SHP77 treated with DMSO at 0.1 percent for 48 hours (cell line): Measurements from ENCODE around the gene NDUFA8.
A peak's percentile ranks its signal among the peaks of the same experiment; 100 is the strongest.

Experiments
- DNase-seq: peaks from one replicate; lab custom pipeline; 2025; lab: John Stamatoyannopoulos, UW

NDUFA8 gene

DNA sequence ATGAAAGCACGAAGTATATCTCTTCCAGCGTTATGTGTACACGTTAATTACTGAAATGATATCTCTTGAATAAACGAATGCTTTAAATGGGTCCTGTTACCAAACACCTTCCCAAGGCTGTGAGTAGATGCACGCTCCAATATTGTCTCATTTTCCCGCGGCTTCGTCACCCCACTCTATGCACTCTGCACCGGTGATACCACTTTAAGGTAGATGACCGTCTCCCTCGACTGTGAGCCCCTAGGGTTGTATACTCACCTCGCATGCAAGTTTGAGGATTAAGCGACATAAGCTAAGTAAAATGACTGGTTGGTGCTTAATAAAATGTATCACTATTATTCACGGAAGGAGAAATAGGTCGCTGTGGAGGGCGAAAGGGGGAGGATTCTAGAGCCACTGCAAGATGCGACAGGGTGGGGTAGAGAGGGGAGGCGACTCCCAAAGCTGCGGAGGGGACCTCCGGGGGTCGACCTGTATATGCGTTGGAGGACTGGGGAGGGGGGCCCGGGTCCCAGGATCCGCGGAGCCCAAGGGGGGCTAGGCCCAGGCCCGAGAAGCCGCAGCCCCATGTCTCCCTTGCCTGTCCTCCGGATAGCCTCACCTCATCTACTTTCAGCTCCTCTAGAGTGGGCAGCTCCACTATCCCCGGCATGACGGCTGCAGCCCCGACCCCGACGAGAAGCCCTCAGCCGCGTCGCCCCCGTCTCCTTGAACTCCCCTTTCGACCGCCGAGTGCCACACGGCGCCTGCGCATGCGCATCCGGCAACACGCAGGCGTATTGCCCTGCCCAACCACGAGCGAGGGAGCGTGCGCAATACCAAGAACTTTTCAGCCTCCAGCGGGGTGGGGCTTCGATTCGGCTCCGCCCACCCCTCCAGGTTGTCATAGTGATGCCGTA lies at the start of gene NDUFA8, which contains the start of gene MORN5:
TSS of gene NDUFA8 (minus strand) at position 754 of the 899 bp plus-strand sequence. CDS start at position 652, 102 bp downstream.
TSS of gene MORN5 (plus strand) at position 883 of the 899 bp plus-strand sequence. CDS start 65 bp downstream, outside the sequence.
- peak; percentile 90 for DNase-seq

DNA sequence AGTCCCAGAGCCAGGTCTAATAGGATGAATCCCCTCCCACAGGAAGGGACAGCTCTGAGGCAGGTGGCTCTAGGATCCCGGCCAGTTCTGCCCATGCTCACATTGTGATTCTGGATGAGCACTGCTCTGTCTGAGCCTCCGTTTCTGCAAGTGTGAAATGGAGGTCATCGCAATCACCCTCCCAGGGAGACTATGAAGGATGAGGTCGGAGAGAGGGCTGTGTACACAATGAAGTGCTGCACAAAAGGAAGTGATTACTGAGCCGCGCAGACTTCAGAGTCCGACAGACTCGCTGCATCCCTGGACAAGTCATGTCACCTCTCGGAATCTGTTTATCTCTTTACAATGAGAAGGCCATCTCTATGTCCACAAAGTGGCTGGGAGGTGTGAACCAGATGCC lies 47.5 kb upstream of the NDUFA8 start:
- no peak for DNase-seq

DNA sequence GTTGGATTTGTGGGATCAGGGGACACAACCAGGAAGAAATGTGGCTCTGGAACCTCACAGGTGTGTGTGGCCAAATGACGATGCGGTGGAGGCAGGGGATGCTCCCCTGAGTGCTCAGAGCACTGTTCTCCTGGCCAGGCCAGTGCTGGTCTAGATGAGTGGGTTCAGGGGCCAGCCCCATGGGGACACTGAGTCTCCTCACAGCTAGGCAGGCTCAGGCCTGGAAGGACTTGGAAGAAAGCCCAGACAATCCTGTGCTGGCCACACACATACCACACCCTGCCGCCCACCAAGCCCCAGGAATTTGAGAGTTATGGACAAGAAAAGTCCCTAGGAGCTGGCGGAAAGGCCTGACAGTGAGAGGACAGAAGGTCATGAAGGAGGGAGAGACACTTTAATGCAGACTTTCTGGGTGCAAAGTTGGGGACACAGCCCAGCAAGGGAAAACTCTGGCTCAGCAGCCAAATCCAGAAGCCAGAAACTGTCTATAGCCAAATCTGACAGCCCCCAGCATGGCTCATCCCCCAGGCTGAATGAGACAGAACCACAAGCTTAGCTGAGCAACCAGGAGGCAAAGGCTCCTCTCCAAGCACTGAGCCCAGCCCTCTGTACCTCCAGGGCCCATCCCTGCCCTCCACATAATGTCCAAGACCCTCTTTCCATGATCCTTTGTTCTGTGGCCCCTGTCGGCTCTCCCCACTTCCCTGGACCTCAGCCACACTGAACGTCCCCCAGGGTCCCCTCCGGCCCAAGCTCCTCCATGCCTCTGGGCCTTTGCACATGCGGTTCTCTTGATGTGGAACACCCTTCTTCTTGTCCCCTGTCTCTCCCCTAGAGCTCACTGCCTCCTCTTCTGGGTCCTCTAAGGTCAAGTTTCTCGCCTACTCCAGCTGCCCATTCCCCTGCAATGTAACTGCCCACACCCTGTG lies 46.8 kb upstream of the NDUFA8 start:
- DNase-seq: no peak

DNA sequence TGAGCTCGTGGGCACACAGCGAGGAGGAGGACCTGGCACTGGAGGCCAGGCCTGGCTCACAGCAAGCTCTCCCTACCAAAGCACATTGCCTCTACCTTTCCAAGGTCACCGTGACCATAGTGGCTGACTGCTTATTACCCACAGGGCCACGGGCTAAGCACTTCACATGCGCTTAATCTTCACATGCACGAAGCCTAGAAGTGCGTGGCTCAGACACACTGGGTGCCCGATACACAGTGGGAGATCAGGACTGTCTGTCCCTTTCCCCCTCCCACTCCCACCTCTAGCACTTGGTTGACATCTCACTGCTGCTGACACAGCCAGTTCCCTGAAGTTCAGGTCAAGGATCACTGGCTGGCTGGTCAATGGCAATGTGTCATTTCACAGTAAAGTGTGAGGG lies 45.6 kb upstream of the NDUFA8 start:
- DNase-seq: no peak

DNA sequence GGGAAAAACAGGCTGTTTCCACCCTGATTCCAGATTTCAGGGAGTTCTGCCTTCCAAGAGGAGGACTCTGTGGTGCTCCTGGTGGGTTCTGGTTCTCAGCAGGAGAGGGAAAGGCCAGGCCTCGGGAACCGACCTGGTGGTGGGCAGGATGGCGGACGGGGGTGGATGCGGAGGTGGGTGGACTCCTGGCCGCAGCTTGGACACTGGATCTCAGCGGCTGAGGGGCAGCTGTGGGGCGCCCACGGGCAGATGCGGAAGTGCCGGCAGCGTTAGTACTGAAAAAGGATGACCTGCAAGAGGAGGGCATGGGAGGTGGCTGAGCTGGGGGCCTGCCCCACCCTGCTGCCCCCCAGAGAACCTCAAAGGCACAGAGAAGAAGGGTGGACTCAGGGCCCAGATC lies 44.9 kb upstream of the NDUFA8 start:
- DNase-seq: no peak

DNA sequence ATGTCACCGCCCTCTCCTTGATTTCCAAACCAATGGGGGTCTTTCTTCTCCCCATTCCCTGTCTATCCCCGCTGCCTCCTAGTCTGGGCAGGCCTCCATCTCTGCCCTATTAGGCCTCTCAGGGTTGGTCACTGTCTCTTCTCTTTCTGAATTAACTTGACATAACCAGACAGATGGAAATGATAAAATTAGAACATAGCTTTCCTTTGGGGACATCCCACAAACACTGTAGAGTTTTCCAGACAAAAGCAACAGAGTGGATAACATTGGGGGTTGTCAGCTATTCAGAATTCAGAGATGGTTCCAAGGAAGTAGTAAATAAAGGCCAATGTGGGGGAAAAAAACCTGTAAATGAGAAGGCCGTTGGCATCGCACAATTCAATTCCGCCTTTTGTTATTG lies 44.5 kb upstream of the NDUFA8 start:
- no peak for DNase-seq

DNA sequence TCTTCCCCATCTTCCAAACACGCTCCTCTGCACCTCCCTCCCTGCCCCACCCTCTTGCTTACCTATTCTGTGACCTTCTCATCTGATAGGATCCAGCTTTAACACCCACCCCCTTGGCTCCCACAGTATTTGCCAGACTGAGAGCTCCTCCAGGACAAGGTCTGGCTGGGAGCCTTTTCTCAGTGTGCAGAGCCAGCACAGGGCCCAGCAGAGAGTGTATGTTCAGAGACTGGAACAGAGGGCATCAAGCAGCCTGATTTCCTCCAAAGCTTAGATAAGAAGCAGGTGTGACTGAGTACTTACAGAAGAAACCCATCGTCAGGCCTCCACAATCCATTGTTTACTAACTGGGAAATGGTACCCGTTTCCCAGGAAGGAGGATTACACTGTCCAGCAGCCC lies 42.5 kb upstream of the NDUFA8 start:
- no peak for DNase-seq

DNA sequence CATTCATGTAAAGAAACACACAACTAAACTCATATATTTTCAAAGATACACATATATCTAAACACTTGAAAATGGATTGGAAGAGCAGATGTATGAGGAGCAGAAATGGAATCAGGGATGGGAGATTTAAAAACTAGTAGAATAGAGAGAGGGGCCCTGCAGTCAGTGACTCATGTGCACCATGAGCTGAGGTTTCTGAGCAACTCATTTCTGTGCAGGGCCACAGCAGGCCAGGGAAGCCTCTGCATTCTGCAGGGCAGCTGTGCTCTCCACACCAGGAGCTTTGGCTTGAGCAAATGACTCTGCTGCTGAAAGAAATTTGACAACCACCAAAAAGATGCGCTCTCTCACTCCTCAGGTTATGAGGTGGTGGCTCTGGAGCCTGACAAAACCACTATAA lies 42.1 kb upstream of the NDUFA8 start:
- DNase-seq: no peak

DNA sequence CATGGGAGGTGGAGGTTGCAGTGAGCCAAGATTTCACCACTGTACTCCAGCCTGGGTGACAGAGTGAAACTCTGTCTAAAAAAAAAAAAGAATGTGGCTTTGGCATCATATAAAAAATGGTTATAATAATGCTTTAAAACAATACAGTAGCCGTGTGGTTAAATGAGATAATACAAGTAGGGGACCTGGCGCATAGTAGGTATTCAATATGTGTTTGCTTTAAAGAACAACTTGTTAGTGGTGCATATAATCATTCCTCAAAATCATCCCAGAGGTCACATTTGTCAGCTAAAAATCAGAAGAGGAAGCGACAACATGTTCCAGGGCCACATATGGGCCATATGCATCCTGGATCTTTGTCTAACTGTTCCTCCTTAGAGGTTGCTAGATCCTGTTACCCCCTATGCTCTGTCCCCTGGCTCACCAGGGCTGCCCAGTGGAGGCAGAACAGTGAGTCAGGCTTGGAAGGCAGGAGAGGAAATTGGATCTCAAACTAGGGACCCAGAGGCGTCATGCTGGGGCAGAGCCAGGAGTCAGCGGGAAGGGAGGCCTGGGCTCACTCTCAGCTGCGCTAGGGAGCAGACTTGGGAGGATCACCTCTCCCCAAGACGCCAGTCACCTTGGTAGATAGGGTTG lies 41.5 kb upstream of the NDUFA8 start:
- DNase-seq: no peak

DNA sequence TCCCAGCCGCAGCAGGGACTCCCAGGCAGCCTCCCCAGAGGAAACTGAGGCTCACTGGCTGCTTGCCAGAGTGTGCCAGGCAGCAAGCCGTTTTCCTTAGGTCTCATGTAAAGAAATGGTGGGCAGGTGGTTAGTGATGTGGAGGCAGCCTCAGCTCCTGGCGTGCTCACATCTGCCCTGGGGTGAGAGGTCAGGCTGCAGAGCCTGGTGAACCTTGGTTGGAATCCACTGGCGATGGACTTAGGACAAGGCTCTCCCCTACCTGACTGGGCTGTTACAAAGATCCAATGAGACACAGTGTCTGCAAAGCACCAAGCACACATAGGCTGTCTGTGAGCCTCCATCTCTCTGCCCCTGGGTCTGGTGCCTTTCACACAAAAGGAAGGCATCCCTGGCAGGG lies 38.3 kb upstream of the NDUFA8 start:
- no peak for DNase-seq

DNA sequence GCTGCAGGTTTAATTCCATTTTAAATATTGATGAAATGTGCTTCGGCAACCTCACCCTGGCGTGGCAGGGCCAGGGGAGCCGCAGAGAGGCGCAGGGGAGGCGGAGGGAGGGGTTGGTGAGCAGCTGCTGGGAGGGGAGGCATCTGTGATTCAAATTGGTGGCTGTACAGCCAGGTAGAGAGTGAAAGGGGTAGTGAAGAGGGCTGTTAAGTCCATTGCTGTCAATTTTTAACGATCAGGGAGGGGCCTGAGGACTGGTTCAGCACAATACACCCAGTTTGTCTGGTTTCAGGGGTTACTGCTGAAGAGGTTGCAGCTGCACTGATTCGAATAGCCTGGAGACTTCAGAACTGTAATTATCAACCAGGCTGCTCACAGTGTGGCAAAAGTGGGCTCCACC lies 37.8 kb upstream of the NDUFA8 start:
- DNase-seq: peak; percentile 53

DNA sequence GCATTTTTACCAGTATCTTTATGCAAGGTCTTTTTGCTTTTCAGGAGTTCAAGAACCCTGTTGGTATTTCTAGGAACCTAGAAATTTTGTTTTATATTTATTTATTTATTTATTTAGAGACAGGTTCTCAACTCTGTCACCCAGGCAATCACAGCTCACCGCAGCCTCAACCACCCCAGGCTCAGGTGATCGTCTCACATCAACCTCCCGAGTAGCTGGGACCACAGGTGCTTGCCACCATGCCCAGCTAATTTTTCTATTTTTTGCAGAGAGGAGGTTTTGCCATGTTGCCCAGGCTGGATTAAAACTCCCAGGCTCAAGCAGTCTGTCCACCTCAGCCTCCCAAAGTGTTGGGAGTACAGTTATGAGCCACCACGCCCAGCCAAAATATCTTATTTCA lies 36.3 kb upstream of the NDUFA8 start:
- DNase-seq: no peak

DNA sequence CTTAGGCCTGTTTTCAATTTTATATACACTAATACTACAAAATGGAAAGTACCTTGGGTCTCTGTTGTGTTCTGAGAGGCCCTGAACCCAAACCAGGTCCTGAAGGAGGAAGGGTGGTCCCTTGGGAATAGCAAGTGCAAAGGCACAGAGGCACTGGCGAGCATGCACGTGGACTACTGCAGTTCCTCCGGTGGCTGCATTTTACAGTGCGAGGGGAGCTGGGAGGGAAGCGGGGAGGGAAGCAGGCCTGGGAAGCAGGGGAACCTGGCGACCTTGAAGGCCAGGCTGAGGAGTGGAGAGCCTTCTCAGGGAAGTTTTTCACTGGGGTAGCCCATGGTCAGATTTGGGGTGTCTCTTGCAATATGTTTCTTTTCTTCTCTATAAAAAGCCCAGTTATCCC lies 34.1 kb upstream of the NDUFA8 start:
- DNase-seq: no peak

DNA sequence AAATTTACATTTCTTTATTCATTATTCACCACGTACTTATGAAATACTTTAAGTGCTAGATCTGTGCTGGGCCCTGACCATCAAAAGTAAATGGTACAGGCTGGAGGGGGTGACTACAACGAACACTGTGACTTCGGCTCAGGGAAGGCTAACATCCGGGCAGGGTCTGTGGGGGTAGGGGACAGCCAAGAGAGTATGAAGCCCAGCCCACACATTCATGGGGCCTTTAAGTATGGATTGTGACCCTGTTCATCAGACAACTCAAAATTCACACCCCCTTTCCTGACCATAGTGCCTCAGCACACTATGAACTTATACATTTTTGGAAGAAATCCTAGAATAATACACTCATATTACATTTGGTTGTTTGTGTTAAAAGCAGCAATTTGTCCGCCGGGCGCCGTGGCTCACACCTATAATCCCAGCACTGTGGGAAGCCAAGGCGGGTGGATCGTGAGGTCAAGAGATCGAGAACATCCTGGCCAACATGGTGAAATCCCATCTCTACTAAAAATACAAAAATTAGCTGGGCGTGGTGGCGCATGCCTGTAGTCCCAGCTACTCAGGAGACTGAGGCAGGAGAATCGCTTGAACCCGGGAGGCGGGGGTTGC lies 33.4 kb upstream of the NDUFA8 start:
- DNase-seq: no peak

DNA sequence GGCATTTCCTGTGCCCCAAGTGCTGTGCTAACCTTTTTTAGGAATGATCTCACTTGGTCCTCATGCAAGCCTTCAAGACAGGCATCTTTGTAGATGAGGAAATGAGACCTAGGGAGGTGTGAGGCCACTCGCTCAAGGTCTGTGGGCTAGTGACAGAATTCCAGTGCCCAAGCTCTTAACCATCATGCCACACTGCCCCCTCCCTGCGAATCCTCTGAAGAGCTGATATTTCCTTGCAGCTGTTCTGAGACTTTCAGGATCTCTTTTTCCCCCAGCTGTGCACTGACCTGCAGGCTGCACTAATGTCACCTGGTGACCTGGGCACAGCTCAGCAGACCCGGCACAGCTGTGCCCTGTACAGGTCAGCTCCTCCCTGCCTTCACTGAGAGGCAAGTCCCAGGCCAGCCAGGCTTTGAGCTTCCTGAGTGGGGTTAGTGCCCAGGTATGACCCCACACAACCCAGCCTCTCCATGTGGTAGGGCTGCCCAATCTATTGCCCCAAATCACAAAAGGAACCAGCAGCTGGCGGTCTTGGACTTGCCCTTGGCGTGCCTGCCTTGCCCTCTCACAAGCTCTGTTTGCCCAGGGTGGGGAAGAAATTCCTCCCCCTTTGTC lies 32.8 kb upstream of the NDUFA8 start:
- no peak for DNase-seq

DNA sequence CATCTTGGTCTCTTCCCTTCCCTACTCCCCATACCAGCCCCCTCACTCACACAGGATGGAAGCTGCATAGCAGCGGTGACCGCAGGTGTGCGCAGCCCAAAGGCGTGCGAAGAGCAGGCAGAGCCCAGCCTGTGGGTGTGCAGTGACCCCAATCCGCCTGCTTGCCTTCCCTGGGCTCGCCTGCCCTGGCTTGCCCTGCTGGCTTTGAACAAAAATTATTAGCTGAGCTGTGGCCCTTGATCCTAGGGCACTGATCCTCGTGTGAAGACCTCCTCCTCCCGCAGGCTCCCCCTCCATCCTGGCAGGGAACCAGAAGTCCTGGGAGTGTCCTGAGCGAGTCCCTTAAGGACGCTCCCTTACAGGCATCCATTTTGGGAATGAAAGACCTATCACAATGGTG lies 32.0 kb upstream of the NDUFA8 start:
- DNase-seq: no peak

DNA sequence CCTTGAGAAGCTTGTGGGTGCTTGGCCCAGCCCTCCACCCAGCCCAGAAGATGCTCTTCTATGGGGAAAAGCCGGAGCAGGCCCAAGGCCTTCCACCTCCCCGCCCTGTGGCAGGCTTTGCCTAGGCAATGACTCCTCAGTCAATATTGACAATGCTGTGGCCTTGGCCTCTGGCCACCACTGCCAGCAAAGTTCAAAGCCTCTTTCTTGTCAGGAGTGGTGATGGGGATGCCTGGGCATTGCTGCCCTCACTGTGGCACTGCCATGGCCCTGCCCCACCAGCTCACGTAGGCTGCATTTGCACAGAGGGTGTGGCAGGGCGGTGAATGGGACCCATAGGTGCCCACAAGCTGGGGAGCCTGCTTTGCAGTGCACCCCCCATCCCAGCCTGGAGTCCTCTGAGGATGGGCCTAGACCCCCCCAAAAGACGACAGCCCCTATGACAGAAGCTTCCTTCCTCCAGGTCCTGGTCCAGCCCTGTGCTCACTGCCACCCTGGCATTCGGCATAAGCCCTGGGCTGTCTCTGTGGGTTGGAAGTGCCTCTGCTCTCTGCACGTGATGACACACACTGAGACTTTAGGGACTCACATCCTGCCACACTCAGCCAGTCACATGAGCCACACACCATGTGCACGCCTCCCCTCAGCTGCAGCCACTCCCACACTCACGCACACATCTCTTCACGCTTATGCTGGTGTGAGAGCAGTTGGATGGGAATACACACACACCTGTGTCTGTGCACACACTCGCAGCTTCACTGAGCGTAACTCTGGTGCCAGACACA lies 31.2 kb upstream of the NDUFA8 start:
- peak; percentile 24 for DNase-seq

DNA sequence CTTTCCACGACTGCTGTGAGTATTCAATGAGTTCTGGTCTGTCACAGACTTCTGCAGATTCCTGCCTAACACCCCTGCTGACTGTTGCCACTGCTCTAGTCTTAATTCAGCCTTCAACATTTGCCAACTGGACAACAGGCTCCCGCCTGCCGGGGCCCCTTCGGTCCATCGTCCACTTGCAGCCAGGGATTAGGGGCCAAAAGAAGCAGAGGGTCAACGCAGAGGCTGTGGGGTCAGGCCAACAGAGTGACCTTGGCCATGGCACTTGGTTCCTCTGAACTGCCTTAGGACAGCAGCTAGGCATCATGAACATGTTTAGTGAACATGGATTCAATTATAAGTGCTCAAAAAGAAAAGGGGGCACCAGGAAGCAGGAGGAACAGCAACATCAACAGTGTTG lies 28.8 kb upstream of the NDUFA8 start:
- no peak for DNase-seq

DNA sequence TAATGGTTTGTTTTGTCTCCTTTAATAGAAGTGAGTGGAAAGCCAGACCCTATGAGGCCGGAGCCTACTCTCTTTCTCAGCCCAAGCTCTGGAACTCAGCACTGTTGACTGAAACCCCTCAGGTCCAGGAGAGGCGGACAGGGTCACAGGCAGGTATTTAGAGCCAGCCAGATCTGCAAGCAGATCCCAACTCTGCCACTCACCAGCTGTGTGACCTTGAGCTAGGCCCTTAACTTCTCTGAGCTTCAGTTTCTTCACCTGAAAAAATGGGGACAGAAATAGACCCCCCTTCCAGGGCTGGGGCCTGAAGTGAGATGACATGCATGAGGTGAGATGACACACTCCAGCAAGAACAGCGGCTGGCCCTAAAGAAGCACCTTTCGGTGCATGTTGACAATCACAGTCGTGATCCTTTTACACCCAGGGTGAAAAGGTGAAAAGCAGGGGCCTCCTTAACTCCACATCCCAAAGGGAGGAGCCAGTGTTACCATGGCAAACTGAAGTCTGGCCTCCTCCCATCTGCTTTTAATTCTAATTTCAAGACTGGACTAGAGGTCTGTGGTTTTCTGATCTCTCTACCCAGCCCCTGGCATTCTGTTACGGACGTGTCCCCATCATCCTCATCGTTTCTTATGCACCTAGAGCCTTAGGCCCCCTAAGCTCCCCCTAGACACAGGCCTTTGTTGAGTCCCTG lies 27.3 kb upstream of the NDUFA8 start:
- no peak for DNase-seq

DNA sequence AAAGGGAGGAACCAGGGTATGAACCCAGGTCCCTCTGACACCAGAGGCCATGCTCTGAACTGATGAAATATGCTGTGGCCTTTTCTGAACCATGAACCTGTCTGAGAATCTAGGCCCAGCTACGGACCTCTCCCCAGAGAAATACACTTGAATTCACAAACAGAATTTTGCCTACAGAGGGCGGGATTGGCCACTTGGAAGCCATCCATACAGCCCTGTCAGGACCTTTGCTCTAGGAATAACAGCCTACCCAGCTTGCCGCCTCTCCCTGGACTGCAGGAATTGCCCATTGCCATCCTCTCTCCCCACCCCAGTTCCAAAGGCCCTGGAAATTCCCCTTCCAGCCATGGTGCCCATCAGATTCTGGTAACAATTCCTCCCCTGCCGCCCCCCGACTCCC lies 26.7 kb upstream of the NDUFA8 start:
- DNase-seq: no peak
